NCI-H1105 (cell line): ENCODE results near the gene YIPF1.

Source experiments
- DNase-seq: peaks from one replicate; lab custom pipeline; 2025; lab: John Stamatoyannopoulos, UW

Gene YIPF1

GRCh38 chr1:53889304-53890298 is at the start of gene YIPF1:
TSS of gene YIPF1 (minus strand) at chr1:53889797. CDS start at chr1:53888937, 860 bp downstream.
- peak; percentile 86 for DNase-seq

GRCh38 chr1:53938136-53938830 is 48.7 kb upstream of the YIPF1 start:
- DNase-seq: no peak

GRCh38 chr1:53936430-53936829 is 46.8 kb upstream of the YIPF1 start:
- no peak for DNase-seq

- DNase-seq: no peak
Measured at GRCh38 chr1:53934170-53934765, 44.7 kb upstream of the YIPF1 start.

- no peak for DNase-seq
Measured at GRCh38 chr1:53931523-53931922, 41.9 kb upstream of the YIPF1 start.

- DNase-seq: no peak
Measured at GRCh38 chr1:53930932-53931331, 41.3 kb upstream of the YIPF1 start.

- DNase-seq: no peak
Measured at GRCh38 chr1:53929246-53929960, 39.8 kb upstream of the YIPF1 start.

- no peak for DNase-seq
Measured at GRCh38 chr1:53927376-53927881, 37.8 kb upstream of the YIPF1 start.

- no peak for DNase-seq
Measured at GRCh38 chr1:53919675-53920066, 30.1 kb upstream of the YIPF1 start.

- no peak for DNase-seq
Measured at GRCh38 chr1:53918343-53918742, 28.7 kb upstream of the YIPF1 start.

- no peak for DNase-seq
Measured at GRCh38 chr1:53913352-53914033, 23.9 kb upstream of the YIPF1 start.

- no peak for DNase-seq
Measured at GRCh38 chr1:53911442-53911841, 21.8 kb upstream of the YIPF1 start.

- no peak for DNase-seq
Measured at GRCh38 chr1:53909946-53910345, 20.3 kb upstream of the YIPF1 start.

GRCh38 chr1:53906121-53906520 is 16.5 kb upstream of the YIPF1 start:
- DNase-seq: no peak

GRCh38 chr1:53905509-53905908 is 15.9 kb upstream of the YIPF1 start:
- no peak for DNase-seq

- DNase-seq: no peak
Measured at GRCh38 chr1:53902235-53903138, 12.9 kb upstream of the YIPF1 start.

GRCh38 chr1:53899708-53900107 is 10.1 kb upstream of the YIPF1 start:
- DNase-seq: no peak

GRCh38 chr1:53899206-53899628 is 9.6 kb upstream of the YIPF1 start:
- DNase-seq: peak; percentile 66

- DNase-seq: no peak
Measured at GRCh38 chr1:53896635-53897229, 7.1 kb upstream of the YIPF1 start.

GRCh38 chr1:53895421-53895820 is 5.8 kb upstream of the YIPF1 start:
- DNase-seq: no peak
